ENCODE results near the gene PTGS2. TPM values are rescaled to one million over a fixed set of nuclear protein-coding genes. Genes with fewer than 3 reads are reported as not detected.

PTGS2 gene
- total and polyA plus RNA-seq, 9 of the 15 experiments (the other 6 are each of a cell fraction or from before 2014, with no cell fraction given), result 0.01 TPM; not detected in 8

GRCh38 chr1:186700722-186701121 is 20.5 kb upstream of the PTGS2 start:
- CTCF ChIA-PET (ENCODE audit: low intra/inter-chr PET ratio), result no interaction called here
- WGBS (ENCODE audit: insufficient coverage, low coverage, missing lambda C conversion rate), result 2% methylated on average over 2 of the region's 2 CpGs
- Histone ChIP-seq H3K4me3 (no peak overlapping the region), H3K36me3 (ENCODE audit: control insufficient read depth, insufficient read depth, low read length) (no peaks in the 10 kb centered on the region), H3K27ac (ENCODE audit: extremely low read depth, low read depth, low read length) (no peak overlapping the region), H2AFZ (ENCODE audit: low read depth, low read length) (no peak overlapping the region), H3K27me3 (ENCODE audit: control insufficient read depth in 2 of 2, insufficient read depth in 2 of 2, low read length in 2 of 2) (no peaks in the 10 kb centered on the region), H3K79me2 (ENCODE audit: control insufficient read depth, insufficient read depth, low read length) (no peaks in the 10 kb centered on the region), H3K9me3 (replicated peaks; ENCODE audit: control insufficient read depth, insufficient read depth, low read depth, low read length) (no peaks in the 10 kb centered on the region), H3K9me1 (ENCODE audit: control insufficient read depth, insufficient read depth, low read length) (no peaks in the 10 kb centered on the region), H3K4me2 (ENCODE audit: insufficient read depth, low read length) (no peak overlapping the region), H3K9ac (ENCODE audit: insufficient read depth in 1 of 2, low read depth in 2 of 2, low read length in 2 of 2) (no peak overlapping the region), H4K20me1 (replicated peaks; ENCODE audit: control insufficient read depth, insufficient read depth, low read length) (no peaks in the 10 kb centered on the region), H3K4me1 (replicated peaks in 1 of 2; ENCODE audit: control insufficient read depth in 2 of 2, insufficient read depth in 2 of 2, low read length in 2 of 2) (no peaks in the 10 kb centered on the region)
- FAIRE-seq, result no peak
- ATAC-seq, result no peak
- POLR2A ChIA-PET, result no interaction called here
- TF ChIP-seq CGGBP1 (CRISPR knock-in tag; IDR thresholded peaks at IDR 0.05) (no peak), CHD4 (IDR thresholded peaks at IDR 0.05; ENCODE audit: insufficient read depth, insufficient replicate concordance, low read depth, low read length, poor library complexity, severe bottlenecking) (no peak)
- intact Hi-C loops (cut with micrococcal nuclease) (no loop called here), in situ Hi-C loops (cut with MboI) (no loop called here)
- no TSS peak for BruUV-seq (replicated peaks)
- no peak for DNase-seq (ENCODE audit: extremely low read depth in 1 of 4, low spot score in 3 of 4)

- CTCF ChIA-PET (ENCODE audit: low intra/inter-chr PET ratio), result no interaction called here
- BruUV-seq (replicated peaks), result no TSS peak
- H3K79me2 ChIP-seq (ENCODE audit: control insufficient read depth, insufficient read depth, low read length), result no peaks in the 10 kb centered on the region
- intact Hi-C loops (cut with micrococcal nuclease) (no loop called here), in situ Hi-C loops (cut with MboI) (no loop called here)
- no peaks in the 10 kb centered on the region for H3K27me3 ChIP-seq (ENCODE audit: control insufficient read depth in 2 of 2, insufficient read depth in 2 of 2, low read length in 2 of 2)
- no peak overlapping the region for H3K4me3 ChIP-seq
- 0% methylated on average over 2 of the region's 2 CpGs for WGBS (ENCODE audit: insufficient coverage, low coverage, missing lambda C conversion rate)
- DNase-seq (ENCODE audit: extremely low read depth in 1 of 4, low spot score in 3 of 4) (no peak), ATAC-seq (no peak), FAIRE-seq (no peak)
- no peaks in the 10 kb centered on the region for H3K9me3 ChIP-seq (replicated peaks; ENCODE audit: control insufficient read depth, insufficient read depth, low read depth, low read length)
- TF ChIP-seq ZBTB17 (CRISPR knock-in tag; IDR thresholded peaks at IDR 0.05), result no peak
- TF ChIP-seq STAT5B (CRISPR knock-in tag; IDR thresholded peaks at IDR 0.05), result no peak
- TF ChIP-seq ATF7 (IDR thresholded peaks at IDR 0.05), result no peak
- no peak for TF ChIP-seq SP2 (IDR thresholded peaks at IDR 0.05; ENCODE audit: extremely low read depth, low read depth, low read length, poor library complexity, severe bottlenecking)
- no peak for TF ChIP-seq CBX5 (IDR thresholded peaks at IDR 0.05; ENCODE audit: borderline replicate concordance, low read depth)
- TF ChIP-seq ZFP36 (IDR thresholded peaks at IDR 0.05; ENCODE audit: low read depth, low read length, partially characterized antibody), result no peak
- no peak for TF ChIP-seq TAL1 (IDR thresholded peaks at IDR 0.05)
- TF ChIP-seq ZSCAN32 (CRISPR knock-in tag; IDR thresholded peaks at IDR 0.05), result no peak
- TF ChIP-seq SNRNP70 (optimal IDR thresholded peaks at IDR 0.05; ENCODE audit: low read depth, low read length), result no peak
- TF ChIP-seq CUX1 (CRISPR knock-in tag; IDR thresholded peaks at IDR 0.05), result no peak
- no peaks in the 10 kb centered on the region for H3K36me3 ChIP-seq (ENCODE audit: control insufficient read depth, insufficient read depth, low read length)
- H3K27ac ChIP-seq (ENCODE audit: extremely low read depth, low read depth, low read length), result no peak overlapping the region
- H3K4me1 ChIP-seq (replicated peaks in 1 of 2; ENCODE audit: control insufficient read depth in 2 of 2, insufficient read depth in 2 of 2, low read length in 2 of 2), result no peaks in the 10 kb centered on the region
- H2AFZ ChIP-seq (ENCODE audit: low read depth, low read length), result no peak overlapping the region
- POLR2A ChIA-PET, result no interaction called here
- H4K20me1 ChIP-seq (replicated peaks; ENCODE audit: control insufficient read depth, insufficient read depth, low read length), result no peaks in the 10 kb centered on the region
- H3K9ac ChIP-seq (ENCODE audit: insufficient read depth in 1 of 2, low read depth in 2 of 2, low read length in 2 of 2), result no peak overlapping the region
- no peak overlapping the region for H3K4me2 ChIP-seq (ENCODE audit: insufficient read depth, low read length)
- no peaks in the 10 kb centered on the region for H3K9me1 ChIP-seq (ENCODE audit: control insufficient read depth, insufficient read depth, low read length)
Observed at GRCh38 chr1:186699519-186699918, 19.3 kb upstream of the PTGS2 start.
